ENCODE measurements around the gene RPS6KA5.

RPS6KA5 gene

GRCh38 chr14:90811641-90812040, 248.8 kb downstream of the RPS6KA5 start:
- ChIA-PET POLR2A (interaction anchor here (1.2 kb wide), 1 partner anchor 16 kb away, joined by 3 read pairs; no protein-coding TSS in a partner anchor), CTCF (interaction anchor here (0.8 to 3.6 kb wide), 6 partner anchors 10 to 412 kb away, joined by 3 to 14 read pairs (median 3); no protein-coding TSS in a partner anchor)
- Histone ChIP-seq H3K9me3 (ENCODE audit: control extremely low read depth in 1 of 5, control insufficient read depth in 4 of 5, insufficient read depth in 2 of 5, low read depth in 1 of 5, low read length in 4 of 5) (no peaks in the 10 kb centered on the region), H3K27ac (ENCODE audit: insufficient read depth in 1 of 2, low read depth in 1 of 2, low read length in 2 of 2, poor library complexity in 1 of 2, severe bottlenecking in 2 of 2) (no peak overlapping the region), H3K4me3 (ENCODE audit: control insufficient read depth in 1 of 7, extremely low read depth in 1 of 7, insufficient read depth in 4 of 7, low read depth in 2 of 7, low read length in 6 of 7) (no peak overlapping the region), H3K27me3 (replicated peaks in 2 of 5; ENCODE audit: control insufficient read depth in 4 of 5, insufficient read depth in 5 of 5, low read length in 4 of 5) (no peaks in the 10 kb centered on the region), H3K4me1 (ENCODE audit: control extremely low read depth in 1 of 4, control insufficient read depth in 4 of 4, insufficient read depth in 4 of 4, low read length in 3 of 4) (peaks cover 0 to 70% (median 45%) of the 10 kb centered on the region in 4 experiments), H3K36me3 (ENCODE audit: control insufficient read depth in 4 of 4, insufficient read depth in 4 of 4, low read length in 3 of 4) (no peaks in the 10 kb centered on the region)
- no peak for DNase-seq
- WGBS (ENCODE audit: insufficient coverage): 98% methylated on average over 10 of the region's 10 CpGs

- Histone ChIP-seq H3K27ac (ENCODE audit: insufficient read depth in 1 of 2, low read depth in 1 of 2, low read length in 2 of 2, poor library complexity in 1 of 2, severe bottlenecking in 2 of 2) (no peak overlapping the region), H3K27me3 (replicated peaks in 2 of 5; ENCODE audit: control insufficient read depth in 4 of 5, insufficient read depth in 5 of 5, low read length in 4 of 5) (no peaks in the 10 kb centered on the region), H3K4me3 (ENCODE audit: control insufficient read depth in 1 of 7, extremely low read depth in 1 of 7, insufficient read depth in 4 of 7, low read depth in 2 of 7, low read length in 6 of 7) (no peak overlapping the region), H3K9me3 (ENCODE audit: control extremely low read depth in 1 of 5, control insufficient read depth in 4 of 5, insufficient read depth in 2 of 5, low read depth in 1 of 5, low read length in 4 of 5) (no peaks in the 10 kb centered on the region), H3K4me1 (ENCODE audit: control extremely low read depth in 1 of 4, control insufficient read depth in 4 of 4, insufficient read depth in 4 of 4, low read length in 3 of 4) (peaks cover 0 to 76% (median 50%) of the 10 kb centered on the region in 4 experiments), H3K36me3 (ENCODE audit: control insufficient read depth in 4 of 4, insufficient read depth in 4 of 4, low read length in 3 of 4) (no peaks in the 10 kb centered on the region)
- 90% methylated on average over 5 of the region's 5 CpGs for WGBS (ENCODE audit: insufficient coverage)
- ChIA-PET POLR2A (no interaction called here), CTCF (interaction anchor here (1.4 to 3.6 kb wide), 5 partner anchors 9 to 51 kb away, joined by 3 to 14 read pairs (median 3); no protein-coding TSS in a partner anchor)
- no peak for DNase-seq
These were observed 249.6 kb downstream of the RPS6KA5 start for GRCh38 chr14:90810806-90811205.

- 98% methylated on average over 6 of the region's 7 CpGs for WGBS (ENCODE audit: insufficient coverage)
- H3K9me3 ChIP-seq (ENCODE audit: control extremely low read depth in 1 of 5, control insufficient read depth in 4 of 5, insufficient read depth in 2 of 5, low read depth in 1 of 5, low read length in 4 of 5): no peaks in the 10 kb centered on the region
- ChIA-PET POLR2A (no interaction called here), CTCF (interaction anchor here (1.5 to 3.6 kb wide), 2 partner anchors 8 to 12 kb away, joined by 3 to 10 read pairs; no protein-coding TSS in a partner anchor)
- no peaks in the 10 kb centered on the region for H3K27me3 ChIP-seq (replicated peaks in 2 of 5; ENCODE audit: control insufficient read depth in 4 of 5, insufficient read depth in 5 of 5, low read length in 4 of 5)
- DNase-seq: no peak
- H3K4me3 ChIP-seq (ENCODE audit: control insufficient read depth in 1 of 7, extremely low read depth in 1 of 7, insufficient read depth in 4 of 7, low read depth in 2 of 7, low read length in 6 of 7): no peak overlapping the region
- H3K27ac ChIP-seq (ENCODE audit: insufficient read depth in 1 of 2, low read depth in 1 of 2, low read length in 2 of 2, poor library complexity in 1 of 2, severe bottlenecking in 2 of 2): no peak overlapping the region
- H3K36me3 ChIP-seq (ENCODE audit: control insufficient read depth in 4 of 4, insufficient read depth in 4 of 4, low read length in 3 of 4): no peaks in the 10 kb centered on the region
- peaks cover 0 to 77% (median 49%) of the 10 kb centered on the region in 4 experiments for H3K4me1 ChIP-seq (ENCODE audit: control extremely low read depth in 1 of 4, control insufficient read depth in 4 of 4, insufficient read depth in 4 of 4, low read length in 3 of 4)
These were observed 250.7 kb downstream of the RPS6KA5 start for GRCh38 chr14:90809530-90810312.

- Histone ChIP-seq H3K4me1 (ENCODE audit: control extremely low read depth in 1 of 4, control insufficient read depth in 4 of 4, insufficient read depth in 4 of 4, low read length in 3 of 4) (peaks cover 0 to 76% (median 49%) of the 10 kb centered on the region in 4 experiments), H3K27ac (ENCODE audit: insufficient read depth in 1 of 2, low read depth in 1 of 2, low read length in 2 of 2, poor library complexity in 1 of 2, severe bottlenecking in 2 of 2) (no peak overlapping the region), H3K36me3 (ENCODE audit: control insufficient read depth in 4 of 4, insufficient read depth in 4 of 4, low read length in 3 of 4) (no peaks in the 10 kb centered on the region), H3K27me3 (replicated peaks in 2 of 5; ENCODE audit: control insufficient read depth in 4 of 5, insufficient read depth in 5 of 5, low read length in 4 of 5) (no peaks in the 10 kb centered on the region), H3K9me3 (ENCODE audit: control extremely low read depth in 1 of 5, control insufficient read depth in 4 of 5, insufficient read depth in 2 of 5, low read depth in 1 of 5, low read length in 4 of 5) (no peaks in the 10 kb centered on the region), H3K4me3 (ENCODE audit: control insufficient read depth in 1 of 7, extremely low read depth in 1 of 7, insufficient read depth in 4 of 7, low read depth in 2 of 7, low read length in 6 of 7) (no peak overlapping the region)
- ChIA-PET CTCF (interaction anchor here (1.1 to 1.5 kb wide), 2 partner anchors 10 to 11 kb away, joined by 3 read pairs; no protein-coding TSS in a partner anchor), POLR2A (no interaction called here)
- DNase-seq: peak in 1 of 3 donors; percentile 36
- 93% methylated on average over 14 of the region's 15 CpGs for WGBS (ENCODE audit: insufficient coverage)
These were observed 251.5 kb downstream of the RPS6KA5 start for GRCh38 chr14:90808759-90809529.

- H3K36me3 ChIP-seq (ENCODE audit: control insufficient read depth in 4 of 4, insufficient read depth in 4 of 4, low read length in 3 of 4): no peaks in the 10 kb centered on the region
- CTCF ChIA-PET: interaction anchor here (1.1 kb wide), 1 partner anchor 10 kb away, joined by 3 read pairs; no protein-coding TSS in a partner anchor
- no peak overlapping the region for H3K4me3 ChIP-seq (ENCODE audit: control insufficient read depth in 1 of 7, extremely low read depth in 1 of 7, insufficient read depth in 4 of 7, low read depth in 2 of 7, low read length in 6 of 7)
- no peak for DNase-seq
- no peaks in the 10 kb centered on the region for H3K9me3 ChIP-seq (ENCODE audit: control extremely low read depth in 1 of 5, control insufficient read depth in 4 of 5, insufficient read depth in 2 of 5, low read depth in 1 of 5, low read length in 4 of 5)
- H3K4me1 ChIP-seq (ENCODE audit: control extremely low read depth in 1 of 4, control insufficient read depth in 4 of 4, insufficient read depth in 4 of 4, low read length in 3 of 4): peaks cover 0 to 81% (median 57%) of the 10 kb centered on the region in 4 experiments
- POLR2A ChIA-PET: no interaction called here
- H3K27me3 ChIP-seq (replicated peaks in 2 of 5; ENCODE audit: control insufficient read depth in 4 of 5, insufficient read depth in 5 of 5, low read length in 4 of 5): no peaks in the 10 kb centered on the region
- no peak overlapping the region for H3K27ac ChIP-seq (ENCODE audit: insufficient read depth in 1 of 2, low read depth in 1 of 2, low read length in 2 of 2, poor library complexity in 1 of 2, severe bottlenecking in 2 of 2)
- WGBS (ENCODE audit: insufficient coverage): 90% methylated on average over 6 of the region's 6 CpGs
These were observed 253.4 kb downstream of the RPS6KA5 start for GRCh38 chr14:90807060-90807459.

- WGBS (ENCODE audit: insufficient coverage): 95% methylated on average over 13 of the region's 21 CpGs
These were observed 254.5 kb downstream of the RPS6KA5 start for GRCh38 chr14:90805662-90806540.

More at GRCh38 chr14:90805662-90806540, 254.5 kb downstream of the RPS6KA5 start:
- ChIA-PET POLR2A (no interaction called here), CTCF (interaction anchor here (4.0 kb wide), 1 partner anchor 10 kb away, joined by 15 read pairs; the partner anchor contains the start of gene TTC7B)
- H3K9me3 ChIP-seq (ENCODE audit: control extremely low read depth in 1 of 5, control insufficient read depth in 4 of 5, insufficient read depth in 2 of 5, low read depth in 1 of 5, low read length in 4 of 5): no peaks in the 10 kb centered on the region
- no peak overlapping the region for H3K27ac ChIP-seq (ENCODE audit: insufficient read depth in 1 of 2, low read depth in 1 of 2, low read length in 2 of 2, poor library complexity in 1 of 2, severe bottlenecking in 2 of 2)
- no peak overlapping the region for H3K4me3 ChIP-seq (ENCODE audit: control insufficient read depth in 1 of 7, extremely low read depth in 1 of 7, insufficient read depth in 4 of 7, low read depth in 2 of 7, low read length in 6 of 7)
- H3K27me3 ChIP-seq (replicated peaks in 2 of 5; ENCODE audit: control insufficient read depth in 4 of 5, insufficient read depth in 5 of 5, low read length in 4 of 5): no peaks in the 10 kb centered on the region
- H3K36me3 ChIP-seq (ENCODE audit: control insufficient read depth in 4 of 4, insufficient read depth in 4 of 4, low read length in 3 of 4): no peaks in the 10 kb centered on the region
- peaks cover 0 to 86% (median 68%) of the 10 kb centered on the region in 4 experiments for H3K4me1 ChIP-seq (ENCODE audit: control extremely low read depth in 1 of 4, control insufficient read depth in 4 of 4, insufficient read depth in 4 of 4, low read length in 3 of 4)
- peak in 1 of 3 donors; percentile 36 for DNase-seq
